Activated CD4-positive, alpha-beta T cell treated with anti-CD3 and anti-CD28 coated beads, Interleukin-2, amount 50 U/mL, for 4 hours (primary cell): ENCODE measurements around the gene MAML3.

Experiments used
- DNase-seq, 2 experiments: peaks; one replicate each; pipeline ENCODE4 v3.0.0-alpha.2; 2020

Gene MAML3

DNA sequence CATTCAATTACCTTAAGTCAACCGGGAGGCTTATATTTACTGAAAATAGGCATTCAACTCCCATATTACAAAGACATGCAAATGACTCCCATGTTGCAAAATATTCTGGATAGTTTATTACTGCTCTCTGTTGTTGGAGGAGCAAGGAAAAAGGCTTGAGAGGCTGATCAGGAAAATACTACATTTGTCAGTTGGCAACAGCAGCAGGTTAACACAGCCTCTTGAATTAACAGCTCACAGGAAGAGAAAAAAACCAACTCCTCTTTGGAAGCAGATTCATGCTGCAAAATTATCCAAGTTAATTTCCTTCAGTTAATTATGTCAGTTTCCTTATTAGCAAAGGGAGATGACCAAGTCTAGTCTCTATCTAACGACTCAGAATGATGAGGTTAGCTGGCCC is 238.9 kb downstream of the MAML3 start:
- no peak for DNase-seq

DNA sequence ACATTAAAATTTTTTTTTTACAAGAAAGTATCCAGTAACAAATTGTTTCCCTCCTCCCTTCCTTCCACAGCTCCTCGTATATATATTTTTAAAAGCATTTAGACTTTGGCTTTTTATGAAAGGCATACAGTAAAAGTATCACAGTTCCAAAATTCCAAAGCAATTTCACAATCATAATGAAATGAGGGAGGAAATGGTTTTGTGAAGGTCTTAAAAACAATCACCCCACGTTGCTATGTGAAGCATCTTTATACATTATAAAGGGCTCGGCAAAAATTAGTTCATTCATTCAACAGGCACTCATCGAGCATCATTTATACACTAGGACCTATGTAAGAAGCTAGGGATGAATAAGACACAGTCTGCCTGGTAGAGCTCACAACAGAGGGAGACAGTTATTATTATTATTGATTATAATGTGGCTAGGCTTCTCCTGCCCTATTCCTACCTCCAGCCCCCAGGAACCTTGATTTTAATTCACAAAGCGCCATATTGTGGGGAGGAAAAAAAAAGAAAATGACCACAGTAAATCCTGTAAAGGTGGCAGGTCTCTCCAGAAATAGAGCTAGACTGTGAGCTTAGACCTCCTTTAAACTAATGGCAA is 239.9 kb downstream of the MAML3 start:
- no peak for DNase-seq

GRCh38 chr4:139913398-139913990 is 240.5 kb downstream of the MAML3 start:
- DNase-seq: no peak

GRCh38 chr4:139912445-139912844 is 241.5 kb downstream of the MAML3 start:
- DNase-seq: no peak

DNA sequence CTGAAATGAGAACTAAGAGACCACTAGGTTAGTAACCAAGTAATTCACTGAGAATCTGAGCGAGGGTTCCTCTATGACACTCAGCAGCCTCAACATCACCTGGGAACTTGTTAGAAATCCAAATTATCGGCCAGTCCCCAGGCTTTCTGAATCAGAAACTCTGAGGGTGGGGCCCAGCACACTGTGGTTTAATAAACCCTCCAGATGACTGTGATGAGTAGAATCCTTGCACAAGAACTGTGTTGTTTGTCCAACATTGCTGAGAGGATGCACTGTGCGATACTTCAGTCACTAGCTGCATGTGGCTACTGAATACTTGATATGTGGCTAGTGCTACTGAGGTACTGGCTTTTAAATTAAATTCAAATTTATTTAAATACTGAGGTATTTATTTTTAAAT is 243.9 kb downstream of the MAML3 start:
- DNase-seq: no peak

GRCh38 chr4:139908636-139909437 is 245.1 kb downstream of the MAML3 start:
- DNase-seq: no peak

- no peak for DNase-seq
These were observed 246.8 kb downstream of the MAML3 start for GRCh38 chr4:139907001-139907809.

- no peak for DNase-seq
These were observed 248.5 kb downstream of the MAML3 start for GRCh38 chr4:139905489-139905888.

DNA sequence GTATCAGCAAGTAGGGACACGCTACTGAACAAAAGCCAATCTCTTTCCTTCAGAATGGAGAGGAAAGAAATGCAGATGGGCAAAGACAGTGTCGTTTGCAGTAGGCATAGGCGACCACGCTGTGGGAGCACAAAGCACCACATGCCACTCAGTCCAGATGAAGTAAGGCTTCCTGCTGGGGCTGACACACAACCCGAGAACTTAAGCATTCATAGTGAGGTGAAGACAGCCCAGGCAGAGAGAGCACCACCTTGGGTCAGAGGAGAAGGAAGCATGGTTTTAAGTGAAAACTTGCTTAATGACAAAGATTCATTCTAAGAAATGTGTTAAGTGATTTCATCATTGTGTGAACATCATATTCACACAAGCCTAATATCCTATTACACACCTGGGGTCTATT is 249.6 kb downstream of the MAML3 start:
- DNase-seq: no peak

- no peak for DNase-seq
These were observed 250.1 kb downstream of the MAML3 start for GRCh38 chr4:139903845-139904244.

- DNase-seq: no peak
These were observed 251.4 kb downstream of the MAML3 start for GRCh38 chr4:139902321-139903320.

DNA sequence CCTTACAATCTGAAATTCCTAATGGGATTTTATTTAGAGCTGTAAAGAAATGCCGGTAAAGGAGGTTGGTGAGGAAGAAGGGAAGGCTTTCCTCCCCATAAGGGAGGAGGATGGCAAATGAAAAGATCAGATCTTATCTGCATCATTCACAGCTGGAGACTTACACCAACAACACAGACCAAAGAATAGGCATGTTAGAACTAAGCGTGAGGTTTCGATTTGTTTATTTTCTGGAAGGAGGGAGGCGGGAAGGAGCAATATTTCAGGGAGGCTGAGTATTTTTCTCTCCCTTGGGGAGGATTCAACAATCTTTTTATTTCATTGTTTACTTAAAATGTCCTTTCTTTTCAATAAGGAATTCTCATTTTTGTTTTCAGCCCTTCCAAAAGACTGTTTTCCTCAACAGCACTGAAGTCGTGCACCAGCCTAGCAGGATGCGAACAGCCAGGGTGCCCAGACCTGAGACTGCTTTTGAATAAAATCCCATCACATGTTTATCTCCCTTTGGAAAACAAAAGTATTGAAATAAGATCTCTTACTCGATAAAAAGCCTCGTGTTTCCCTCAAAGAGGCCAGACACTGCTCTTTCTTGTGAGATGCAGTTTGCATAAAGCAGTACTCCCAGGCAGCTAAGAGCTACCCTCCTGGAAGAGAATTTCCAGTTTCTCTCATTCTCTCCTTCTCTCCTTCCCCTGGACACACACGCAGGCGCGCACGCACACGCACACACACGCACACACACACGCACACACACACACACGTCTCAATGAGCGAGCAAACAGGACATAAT is 252.3 kb downstream of the MAML3 start:
- no peak for DNase-seq

DNA sequence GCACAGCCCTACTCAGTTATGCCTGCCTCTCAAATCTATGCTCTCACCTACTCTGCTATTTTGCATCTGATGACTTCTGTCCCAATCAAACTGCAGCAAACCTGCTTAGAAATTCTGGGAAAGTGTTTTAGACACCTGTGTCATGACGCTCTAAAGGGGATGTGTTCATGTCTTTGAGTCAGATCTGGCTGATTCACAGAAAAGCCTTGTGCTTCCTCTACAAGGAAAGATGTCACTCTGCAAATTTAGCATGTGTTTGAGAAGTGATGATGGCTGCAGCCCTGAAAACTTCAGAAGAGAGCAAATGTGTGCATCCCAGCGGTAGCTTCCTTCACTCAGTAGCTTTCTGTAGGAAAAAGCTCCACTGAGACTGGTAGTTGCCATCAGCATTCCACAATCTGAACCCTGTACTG is 253.0 kb downstream of the MAML3 start:
- DNase-seq: no peak

DNA sequence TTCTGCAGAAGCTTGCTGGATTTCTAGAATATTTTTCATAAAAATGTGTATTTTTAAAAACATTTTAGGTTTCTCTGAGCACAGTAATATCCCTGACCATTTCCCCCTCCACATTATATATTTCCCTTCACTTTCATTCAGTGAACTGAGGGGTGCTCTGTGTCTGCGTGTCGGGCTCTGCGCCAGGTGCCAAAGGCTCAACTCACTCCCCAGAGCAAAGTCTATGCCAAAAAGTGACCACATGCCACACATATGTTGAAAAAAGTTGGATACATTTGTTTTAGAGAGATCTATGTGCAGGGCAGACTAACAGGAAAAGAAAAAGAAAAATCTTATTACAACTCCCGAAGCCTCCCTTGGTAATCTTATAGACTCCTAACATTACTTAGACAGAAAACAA is 254.6 kb downstream of the MAML3 start:
- DNase-seq: no peak

DNA sequence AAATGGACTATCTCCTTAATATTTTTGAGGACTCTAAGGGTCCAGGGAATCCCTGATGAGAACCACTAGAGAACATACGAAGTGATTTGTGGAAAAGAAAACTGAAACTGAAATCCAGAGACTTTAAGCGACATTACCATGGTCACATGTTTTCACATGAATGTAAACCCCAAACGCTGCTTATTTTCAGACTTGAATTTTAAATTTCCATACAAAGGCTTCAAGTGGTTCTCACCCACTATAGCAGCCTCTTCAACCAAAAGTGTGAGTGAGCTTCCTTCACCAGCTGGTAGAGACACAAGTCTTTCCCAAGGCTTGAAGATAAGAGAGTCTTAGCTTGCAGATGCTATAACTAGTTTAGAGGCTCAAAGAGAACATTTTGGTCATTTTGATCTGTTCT is 255.7 kb downstream of the MAML3 start:
- DNase-seq: no peak

DNA sequence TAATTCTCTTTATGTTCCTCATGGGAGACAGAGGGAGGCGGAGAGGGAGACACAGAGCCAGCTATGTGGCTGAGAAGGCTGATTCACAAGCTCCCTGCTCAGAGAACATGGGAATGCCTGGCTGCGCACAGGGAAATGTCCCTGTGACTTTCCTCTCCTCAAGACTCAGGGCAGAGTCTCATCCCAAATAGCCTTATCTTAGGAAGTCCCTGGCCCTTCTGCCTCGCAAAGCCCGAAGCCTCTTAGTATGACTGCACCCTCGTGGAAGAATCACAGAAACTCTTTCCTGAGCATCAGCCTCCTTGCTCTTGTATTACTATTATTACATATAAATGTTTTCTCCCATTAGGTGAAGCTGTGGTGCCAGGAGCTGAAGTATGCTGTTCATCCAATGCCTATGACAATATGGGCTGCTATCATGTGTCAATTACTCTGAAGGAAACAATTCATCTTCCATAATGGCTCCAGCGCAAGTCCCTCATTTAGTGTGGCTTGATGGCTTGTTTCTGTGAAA is 257.8 kb downstream of the MAML3 start:
- no peak for DNase-seq

DNA sequence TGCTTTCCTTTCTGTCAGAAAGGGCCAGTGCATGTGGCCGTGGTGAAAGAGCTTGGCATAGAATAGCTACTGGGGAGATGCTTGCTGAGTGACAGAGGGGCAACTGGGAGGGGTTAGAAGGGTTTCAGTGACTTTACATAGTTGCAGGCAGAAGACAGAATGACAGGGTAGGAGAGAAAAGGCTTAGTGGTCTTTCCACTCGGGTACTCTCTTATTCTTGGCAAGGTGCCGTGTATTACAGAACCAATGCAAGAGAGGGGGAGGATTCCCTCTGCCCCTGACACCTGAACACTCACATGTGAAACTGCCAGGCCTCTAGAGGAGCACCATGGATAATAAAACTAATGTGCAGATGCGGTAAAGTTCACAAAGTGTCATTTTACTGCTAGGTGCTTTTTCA is 260.2 kb downstream of the MAML3 start:
- DNase-seq: no peak

- no peak for DNase-seq
These were observed 260.8 kb downstream of the MAML3 start for GRCh38 chr4:139892973-139893736.

DNA sequence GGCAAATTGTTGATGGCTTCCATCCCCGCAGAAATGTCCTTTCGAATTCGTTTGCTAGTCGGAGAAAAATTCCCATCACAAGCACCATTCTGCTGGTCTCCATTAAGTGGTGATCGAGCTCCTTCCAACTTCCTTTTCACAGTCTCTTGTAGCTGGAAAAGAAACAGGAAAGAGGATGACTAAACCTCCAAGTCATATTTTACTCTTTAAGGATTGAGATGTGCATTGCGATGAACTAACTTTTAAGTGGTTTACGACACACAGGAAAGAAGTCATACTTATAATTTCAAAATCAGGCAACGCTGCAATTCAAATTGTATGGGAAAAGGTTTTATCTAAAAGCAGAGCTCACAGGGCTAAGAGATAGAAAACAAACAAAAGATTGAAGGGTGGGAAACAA is 263.2 kb downstream of the MAML3 start:
- DNase-seq: no peak

DNA sequence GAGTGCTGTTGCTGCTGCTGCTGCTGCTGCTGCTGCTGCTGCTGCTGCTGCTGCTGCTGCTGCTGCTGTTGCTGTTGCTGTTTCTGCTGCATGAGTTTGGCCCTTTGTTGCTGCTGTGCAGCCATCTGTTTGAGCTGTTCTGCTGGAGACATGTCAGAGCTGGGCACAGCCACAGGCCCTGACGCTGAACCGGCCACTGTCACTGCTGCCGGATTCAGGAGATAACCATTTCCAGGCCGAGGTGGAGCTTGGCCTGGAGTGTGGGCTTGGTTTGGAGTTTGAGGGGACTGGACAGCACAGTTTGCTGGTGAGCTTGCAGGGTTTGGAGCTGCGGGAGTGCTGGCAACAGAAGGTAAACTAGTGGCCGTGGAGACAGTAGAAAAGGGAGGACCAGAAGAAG is 264.1 kb downstream of the MAML3 start:
- DNase-seq: no peak
